NCI-H146 (cell line): Measurements from ENCODE around the gene OR7G1.

ENCODE experiments used
- DNase-seq: peaks from one replicate; lab custom pipeline; 2025; lab: John Stamatoyannopoulos, UW

OR7G1 gene

GRCh38 chr19:9115307-9115813, at the start of gene OR7G1:
OR7G1 (minus strand) TSS chr19:9115763; CDS start chr19:9115763, 0 bp downstream.
- no peak for DNase-seq

- DNase-seq, result no peak
These were observed 49.7 kb upstream of the OR7G1 start for GRCh38 chr19:9165261-9165660.

DNA sequence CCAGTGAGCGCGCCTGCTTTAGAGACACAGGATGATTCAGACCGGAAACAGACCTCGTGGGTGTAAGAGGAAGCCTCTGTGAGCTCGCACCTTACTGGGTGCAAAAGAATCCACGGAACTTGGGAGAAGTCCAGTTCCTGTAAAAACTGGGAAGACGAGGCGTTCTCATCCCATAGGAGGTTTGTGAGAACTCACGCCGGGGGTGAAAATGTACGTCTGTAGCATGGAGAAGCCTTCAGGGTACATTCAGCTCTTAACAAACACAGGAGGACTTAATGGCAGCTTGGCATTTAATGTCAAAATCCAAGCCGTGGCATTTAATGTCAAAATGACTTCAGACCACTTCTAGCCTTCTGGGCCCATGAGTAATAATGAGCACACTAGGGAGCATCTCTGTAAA, 45.9 kb upstream of the OR7G1 start:
- no peak for DNase-seq

DNA sequence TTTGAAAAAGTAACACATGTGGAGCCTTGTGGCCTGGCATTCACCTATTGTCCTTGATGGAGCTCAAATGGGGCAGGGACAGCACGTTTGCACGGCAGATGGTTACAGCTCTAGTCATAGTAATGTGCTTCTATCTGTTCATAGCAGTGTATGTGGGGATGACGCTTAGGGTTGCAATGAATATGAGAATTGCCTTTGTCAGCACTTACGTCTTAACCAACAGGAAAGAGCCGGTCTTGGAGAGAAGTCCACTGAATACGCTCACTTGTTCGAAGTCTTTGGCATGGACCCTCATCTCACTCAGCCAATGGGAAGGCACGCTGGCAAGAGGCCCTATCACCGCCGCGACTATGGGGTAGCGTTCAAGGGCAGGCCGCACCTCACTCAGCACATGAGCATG, 44.3 kb upstream of the OR7G1 start:
- no peak for DNase-seq

DNA sequence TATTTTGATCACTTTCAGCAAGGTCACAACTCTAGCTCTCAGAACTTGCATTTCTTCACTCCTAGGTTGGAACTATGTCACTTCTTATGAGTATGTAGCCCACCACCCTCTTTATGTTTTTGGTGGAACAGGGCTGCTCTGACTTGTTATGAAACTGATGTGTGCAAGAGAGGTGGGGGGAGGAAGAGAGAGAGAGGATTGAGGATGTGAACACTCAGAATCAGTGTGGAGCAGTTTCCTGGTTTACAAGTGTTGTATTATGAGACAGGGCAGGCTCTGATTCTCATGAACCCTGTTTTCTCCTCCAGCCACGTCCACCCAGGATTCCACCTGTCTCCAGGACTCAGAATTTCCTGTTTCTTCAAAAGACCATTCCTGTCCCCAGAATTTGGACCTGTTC, 40.7 kb upstream of the OR7G1 start:
- DNase-seq, result no peak

- DNase-seq, result no peak
These were observed 40.0 kb upstream of the OR7G1 start for GRCh38 chr19:9155591-9155990.

DNA sequence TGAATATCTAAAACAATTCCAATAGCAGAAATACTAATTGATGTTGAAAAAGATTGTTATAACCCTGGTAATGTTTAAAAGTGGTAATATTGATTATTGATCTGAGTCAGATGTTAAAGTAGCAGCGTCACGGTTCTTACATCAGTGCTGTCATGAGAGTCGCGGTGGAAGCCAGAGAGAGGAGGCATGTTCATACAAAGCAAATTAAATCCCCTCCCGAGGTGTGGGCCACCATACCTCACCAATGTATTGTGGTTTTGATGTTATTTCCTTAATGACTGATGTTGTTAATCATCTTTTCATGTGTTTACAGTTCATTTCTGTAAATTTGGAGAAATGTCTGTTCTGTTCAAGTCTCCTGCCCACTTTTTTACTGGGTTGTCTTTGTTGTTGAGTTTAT, 35.8 kb upstream of the OR7G1 start:
- no peak for DNase-seq

GRCh38 chr19:9150650-9151049, 35.1 kb upstream of the OR7G1 start:
- DNase-seq, result no peak

DNA sequence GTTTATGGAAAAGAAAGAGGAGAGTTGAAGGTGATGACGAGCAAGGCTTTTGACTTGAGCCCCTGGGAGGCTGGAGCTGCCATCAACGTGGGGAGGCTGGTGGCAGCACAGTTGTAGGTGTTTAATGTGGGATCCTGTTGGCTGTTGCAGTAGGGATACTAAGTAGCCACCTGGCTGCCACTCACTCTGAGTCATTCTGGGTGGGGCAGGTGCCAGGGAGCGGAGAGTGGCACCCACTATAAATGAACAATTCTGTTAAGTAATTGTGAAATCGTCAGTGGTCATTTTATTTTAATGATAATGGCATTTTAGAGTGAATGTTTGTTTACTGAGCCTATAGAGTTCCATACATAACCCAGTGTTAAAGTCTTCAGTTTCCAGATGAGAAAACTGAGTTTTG, 34.4 kb upstream of the OR7G1 start:
- no peak for DNase-seq

GRCh38 chr19:9148697-9149096, 33.1 kb upstream of the OR7G1 start:
- DNase-seq, result no peak

GRCh38 chr19:9146882-9147281, 31.3 kb upstream of the OR7G1 start:
- no peak for DNase-seq

DNA sequence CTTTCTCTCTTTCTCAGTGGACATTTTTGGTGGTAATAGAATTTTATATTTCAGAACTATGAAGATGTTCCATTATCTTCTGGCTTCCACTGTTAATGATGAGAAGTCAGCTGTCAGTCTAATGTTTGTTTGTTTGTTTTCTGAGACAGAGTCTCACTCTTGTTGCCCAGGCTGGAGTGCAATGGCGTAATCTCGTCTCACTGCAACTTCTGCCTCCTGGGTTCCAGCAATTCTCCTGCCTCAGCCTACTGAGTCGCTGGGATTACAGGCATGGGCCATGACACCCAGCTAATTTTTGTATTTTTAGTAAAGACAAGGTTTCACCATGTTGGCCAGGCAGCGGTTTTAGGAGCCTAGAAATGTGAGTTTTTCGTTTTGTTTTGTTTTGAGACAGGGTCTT, 29.4 kb upstream of the OR7G1 start:
- DNase-seq, result no peak

DNA sequence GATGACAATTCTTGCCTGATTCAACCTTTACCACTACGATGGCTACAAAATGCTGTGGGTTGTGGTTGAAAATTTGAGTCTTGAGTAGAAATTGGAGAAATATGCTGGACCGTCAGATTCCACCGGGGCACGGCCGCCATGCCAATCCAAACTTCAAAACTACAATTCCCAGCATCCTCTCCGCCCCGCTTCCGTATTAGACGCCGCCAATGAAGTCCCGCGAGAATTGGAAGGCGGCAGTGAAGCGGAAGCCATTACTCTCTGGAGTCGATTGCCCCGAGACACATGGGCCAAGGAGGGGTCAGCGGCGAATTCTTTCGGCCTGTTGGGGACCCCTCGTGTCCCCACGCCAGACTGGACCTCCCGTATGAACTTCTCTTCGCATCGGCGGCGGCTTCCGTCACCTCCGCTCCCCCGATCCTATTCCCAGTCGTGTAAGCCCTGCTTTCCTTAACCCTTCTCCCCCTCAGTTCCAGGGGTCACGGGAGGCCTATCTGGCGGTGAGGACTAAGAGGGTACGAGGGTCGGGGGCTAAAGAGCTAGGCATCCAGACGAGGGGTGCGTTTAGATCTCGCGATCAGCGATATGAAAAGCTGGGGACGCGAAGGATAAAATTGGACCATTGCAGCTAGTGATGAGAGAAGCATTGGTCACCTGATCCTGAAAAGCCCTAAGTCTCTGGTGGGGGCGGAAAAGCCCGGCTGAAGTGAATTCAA, 24.8 kb upstream of the OR7G1 start, which contains the start of gene ZNF317:
Gene ZNF317, plus strand, starts transcription at position 239 of the 716 bp plus-strand sequence. CDS start 15,620 bp downstream, outside the sequence.
- peak; percentile 88 for DNase-seq

DNA sequence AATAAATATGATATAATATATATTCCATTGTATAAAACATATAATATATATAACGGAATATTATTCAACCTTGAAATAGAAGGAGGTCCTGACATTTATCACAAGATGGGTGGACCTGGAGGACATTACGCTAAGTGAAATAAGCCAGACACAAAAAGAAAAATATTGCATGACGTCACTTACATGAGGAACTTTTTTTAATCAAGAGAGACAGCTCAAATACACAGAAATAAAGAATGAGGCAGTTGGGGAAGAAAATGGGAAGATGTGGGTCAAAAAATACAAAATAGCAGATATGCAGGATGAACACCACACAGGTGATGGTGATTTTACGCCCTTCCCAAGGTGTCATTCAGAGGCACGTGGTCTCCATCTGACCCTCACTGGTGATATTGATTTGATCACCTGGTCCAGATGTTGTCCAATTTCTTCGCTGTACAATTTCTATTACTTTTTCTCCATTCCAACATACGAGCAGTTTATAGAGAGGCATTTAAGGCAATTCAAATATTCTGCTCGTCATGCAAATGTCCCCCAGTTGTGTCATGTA, 24.1 kb upstream of the OR7G1 start:
- no peak for DNase-seq

DNA sequence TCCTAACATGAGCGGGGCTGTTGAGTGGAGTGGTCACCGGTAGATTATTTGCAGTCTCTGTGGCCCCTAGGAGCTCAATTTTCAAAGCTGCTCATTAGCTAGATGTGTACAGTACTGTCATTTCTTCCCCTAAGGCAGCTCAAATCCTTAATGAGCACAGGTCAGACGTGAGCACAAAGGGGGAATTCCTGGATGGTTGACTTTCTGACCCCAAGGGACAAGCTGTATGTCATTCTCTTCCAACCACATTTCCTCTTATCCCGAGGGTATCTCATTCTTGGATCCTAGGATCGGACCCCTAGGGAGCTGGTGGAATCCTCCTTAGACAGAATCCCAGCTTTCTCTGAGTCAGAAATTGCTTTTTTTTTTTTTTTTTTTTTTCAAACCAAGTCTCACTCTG, 16.9 kb upstream of the OR7G1 start:
- DNase-seq, result no peak

DNA sequence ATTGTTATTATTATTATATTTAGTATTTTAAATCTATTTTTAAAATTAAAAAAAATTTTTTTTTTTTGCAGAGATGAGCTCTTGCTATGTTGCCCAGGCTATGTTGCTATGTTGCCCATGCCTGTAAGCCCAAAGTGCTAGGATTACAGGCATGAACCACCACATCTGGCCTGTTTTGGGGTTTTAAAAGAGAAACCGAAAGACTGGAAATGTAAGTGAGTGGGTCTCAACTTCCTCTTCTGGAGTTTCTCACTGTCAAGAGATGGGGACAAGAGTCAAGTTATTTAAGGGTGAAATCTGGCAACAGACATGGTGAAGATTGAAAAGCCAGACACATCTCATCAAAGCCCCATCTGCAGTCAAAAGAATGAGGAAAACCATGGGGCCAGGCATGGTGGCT, 15.4 kb upstream of the OR7G1 start:
- no peak for DNase-seq

- no peak for DNase-seq
These were observed 12.6 kb upstream of the OR7G1 start for GRCh38 chr19:9128171-9128570.

DNA sequence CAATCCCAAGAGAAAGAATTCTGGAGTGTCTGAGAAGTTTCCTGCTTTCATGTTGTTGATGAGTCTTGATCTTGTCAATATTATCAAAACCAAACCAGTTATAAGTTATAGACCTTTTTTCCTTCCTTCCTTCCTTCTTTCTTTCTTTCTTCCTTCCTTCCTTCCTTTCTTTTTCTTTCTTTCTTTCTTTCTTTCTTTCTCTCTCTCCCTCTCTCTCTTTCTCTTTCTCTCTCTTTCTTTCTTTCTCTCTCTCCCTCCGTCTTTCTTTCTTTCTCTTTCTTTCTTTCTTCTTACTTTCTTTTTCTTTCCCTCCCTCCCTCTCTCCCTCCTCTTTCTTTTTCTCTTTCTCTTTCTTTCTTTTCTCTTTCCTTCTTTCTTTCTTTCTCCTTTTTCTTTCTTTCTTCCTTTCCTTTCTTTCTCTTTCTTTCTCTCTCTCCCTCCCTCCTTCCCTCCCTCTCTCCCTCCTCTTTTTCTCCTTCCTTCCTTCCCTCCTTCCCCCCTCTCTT, 11.4 kb upstream of the OR7G1 start, which contains the start of gene OR7G3:
Gene OR7G3, minus strand, starts transcription at position 51 of the 506 bp plus-strand sequence. Its CDS starts 0 bp downstream, at position 51.
- DNase-seq, result no peak

DNA sequence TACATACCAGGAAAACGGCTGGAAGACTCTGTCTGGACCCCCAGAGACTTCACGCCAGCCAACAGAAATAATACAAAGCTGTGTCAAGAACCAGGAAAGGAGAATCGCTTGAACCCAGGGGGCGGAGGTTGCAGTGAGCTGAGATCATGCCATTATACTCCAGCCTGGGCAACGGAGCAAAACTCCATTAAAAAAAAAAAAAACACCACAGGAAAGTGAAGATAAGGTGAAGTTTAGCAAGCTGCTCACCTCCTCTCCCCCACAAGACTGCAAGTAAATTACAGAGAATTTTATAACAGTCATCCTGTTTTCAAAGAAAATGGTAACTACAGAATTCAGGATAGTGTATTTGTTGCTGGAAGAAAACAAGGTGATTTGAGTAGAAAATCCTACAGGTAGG, 984 bp upstream of the OR7G1 start:
- DNase-seq, result no peak

- no peak for DNase-seq
These were observed 5.6 kb downstream of the OR7G1 start for GRCh38 chr19:9109959-9110358.

- no peak for DNase-seq
These were observed 8.2 kb downstream of the OR7G1 start, which contains the start of gene OR7G2 for GRCh38 chr19:9107375-9107774. OR7G2 (minus strand) TSS chr19:9107475; CDS start chr19:9103243, 4,232 bp downstream.

GRCh38 chr19:9086761-9087160, 28.8 kb downstream of the OR7G1 start, which contains the start of gene OR1M1:
OR1M1 (plus strand) TSS chr19:9087061; CDS start chr19:9093245, 6,184 bp downstream.
- DNase-seq, result no peak

- no peak for DNase-seq
These were observed 36.9 kb downstream of the OR7G1 start for GRCh38 chr19:9078651-9079050.
